ENCODE data around the gene RAB18.

RAB18 gene

GRCh38 chr10:27558612-27559020 is 54.5 kb downstream of the RAB18 start:
- ChIA-PET CTCF (interaction anchor here (0.6 to 3.3 kb wide), 11 partner anchors 8 to 835 kb away, joined by 3 to 13 read pairs (median 3); no protein-coding TSS in a partner anchor), POLR2A (interaction anchor here (1.5 kb wide), 1 partner anchor 55 kb away, joined by 3 read pairs; the partner anchor contains the start of gene RAB18)
- Histone ChIP-seq H3K4me3 (ENCODE audit: low read depth, low read length) (no peak overlapping the region), H3K4me1 (ENCODE audit: control insufficient read depth, insufficient read depth, low read length) (no peaks in the 10 kb centered on the region), H3K9me3 (ENCODE audit: control insufficient read depth, insufficient read depth, low read depth, low read length) (no peaks in the 10 kb centered on the region), H3K36me3 (ENCODE audit: control insufficient read depth in 2 of 2, insufficient read depth in 1 of 2, low read length in 2 of 2) (no peaks in the 10 kb centered on the region), H3K27ac (ENCODE audit: extremely low read depth, low read depth, low read length) (no peak overlapping the region)
- TF ChIP-seq ZFP3 (tag by site-specific recombination; IDR thresholded peaks at IDR 0.05; ENCODE audit: low read depth), result no peak
- no peak for TF ChIP-seq ZNF610 (tag by site-specific recombination; IDR thresholded peaks at IDR 0.05; ENCODE audit: borderline replicate concordance)
- TF ChIP-seq, protein P1, sequence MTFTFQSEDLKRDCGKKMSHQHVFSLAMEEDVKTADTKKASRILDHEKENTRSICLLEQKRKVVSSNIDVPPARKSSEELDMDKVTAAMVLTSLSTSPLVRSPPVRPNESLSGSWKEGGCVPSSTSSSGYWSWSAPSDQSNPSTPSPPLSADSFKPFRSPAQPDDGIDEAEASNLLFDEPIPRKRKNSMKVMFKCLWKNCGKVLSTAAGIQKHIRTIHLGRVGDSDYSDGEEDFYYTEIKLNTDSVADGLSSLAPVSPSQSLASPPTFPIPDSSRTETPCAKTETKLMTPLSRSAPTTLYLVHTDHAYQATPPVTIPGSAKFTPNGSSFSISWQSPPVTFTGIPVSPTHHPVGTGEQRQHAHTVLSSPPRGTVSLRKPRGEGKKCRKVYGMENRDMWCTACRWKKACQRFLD (tag by site-specific recombination; IDR thresholded peaks at IDR 0.05), result no peak
- TF ChIP-seq, protein P2, sequence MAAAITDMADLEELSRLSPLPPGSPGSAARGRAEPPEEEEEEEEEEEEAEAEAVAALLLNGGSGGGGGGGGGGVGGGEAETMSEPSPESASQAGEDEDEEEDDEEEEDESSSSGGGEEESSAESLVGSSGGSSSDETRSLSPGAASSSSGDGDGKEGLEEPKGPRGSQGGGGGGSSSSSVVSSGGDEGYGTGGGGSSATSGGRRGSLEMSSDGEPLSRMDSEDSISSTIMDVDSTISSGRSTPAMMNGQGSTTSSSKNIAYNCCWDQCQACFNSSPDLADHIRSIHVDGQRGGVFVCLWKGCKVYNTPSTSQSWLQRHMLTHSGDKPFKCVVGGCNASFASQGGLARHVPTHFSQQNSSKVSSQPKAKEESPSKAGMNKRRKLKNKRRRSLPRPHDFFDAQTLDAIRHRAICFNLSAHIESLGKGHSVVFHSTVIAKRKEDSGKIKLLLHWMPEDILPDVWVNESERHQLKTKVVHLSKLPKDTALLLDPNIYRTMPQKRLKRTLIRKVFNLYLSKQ (tag by site-specific recombination; IDR thresholded peaks at IDR 0.05; ENCODE audit: borderline replicate concordance), result no peak
- no peak for TF ChIP-seq ZNF292 (tag by site-specific recombination; IDR thresholded peaks at IDR 0.05; ENCODE audit: borderline replicate concordance, low read depth)
- TF ChIP-seq ZNF2 (tag by site-specific recombination; IDR thresholded peaks at IDR 0.05), result no peak
- TF ChIP-seq CTCF (tag by site-specific recombination; IDR thresholded peaks at IDR 0.05), result peak; percentile 57; the same call in 1 of the 2 replicates
- TF ChIP-seq ZNF658 (tag by site-specific recombination; IDR thresholded peaks at IDR 0.05), result no peak
- TF ChIP-seq PRDM1 (tag by site-specific recombination; IDR thresholded peaks at IDR 0.05), result peak; percentile 17; the same call in 1 of the 2 replicates
- peak; percentile 95 for TF ChIP-seq ZNF654 (tag by site-specific recombination; IDR thresholded peaks at IDR 0.05; ENCODE audit: low read depth)
- TF ChIP-seq, protein P3, sequence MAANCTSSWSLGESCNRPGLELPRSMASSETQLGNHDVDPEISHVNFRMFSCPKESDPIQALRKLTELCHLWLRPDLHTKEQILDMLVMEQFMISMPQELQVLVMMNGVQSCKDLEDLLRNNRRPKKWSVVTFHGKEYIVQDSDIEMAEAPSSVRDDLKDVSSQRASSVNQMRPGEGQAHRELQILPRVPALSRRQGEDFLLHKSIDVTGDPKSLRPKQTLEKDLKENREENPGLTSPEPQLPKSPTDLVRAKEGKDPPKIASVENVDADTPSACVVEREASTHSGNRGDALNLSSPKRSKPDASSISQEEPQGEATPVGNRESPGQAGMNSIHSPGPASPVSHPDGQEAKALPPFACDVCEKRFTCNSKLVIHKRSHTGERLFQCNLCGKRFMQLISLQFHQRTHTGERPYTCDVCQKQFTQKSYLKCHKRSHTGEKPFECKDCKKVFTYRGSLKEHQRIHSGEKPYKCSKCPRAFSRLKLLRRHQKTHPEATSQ (tag by site-specific recombination; IDR thresholded peaks at IDR 0.05), result no peak
- peak; percentile 51; the same call in 1 of the 2 replicates for TF ChIP-seq ZIC2 (tag by site-specific recombination; IDR thresholded peaks at IDR 0.05)
- TF ChIP-seq TCF7L2 (IDR thresholded peaks at IDR 0.05; ENCODE audit: borderline replicate concordance, low read depth, low read length), result peak; percentile 13; the same call in 1 of the 2 replicates
- TF ChIP-seq REST (tag by site-specific recombination; IDR thresholded peaks at IDR 0.05), result peak; percentile 74

- ChIA-PET POLR2A (no interaction called here), CTCF (no interaction called here)
These were observed 57.2 kb downstream of the RAB18 start for GRCh38 chr10:27561334-27561733.

More at GRCh38 chr10:27561334-27561733, 57.2 kb downstream of the RAB18 start:
- TF ChIP-seq ZNF433 (tag by site-specific recombination; IDR thresholded peaks at IDR 0.05; ENCODE audit: low read depth) (no peak), ZNF398 (tag by site-specific recombination; IDR thresholded peaks at IDR 0.05) (no peak)
- H3K4me3 ChIP-seq (ENCODE audit: low read depth, low read length), result no peak overlapping the region
- H3K4me1 ChIP-seq (ENCODE audit: control insufficient read depth, insufficient read depth, low read length), result no peaks in the 10 kb centered on the region
- H3K9me3 ChIP-seq (ENCODE audit: control insufficient read depth, insufficient read depth, low read depth, low read length), result no peaks in the 10 kb centered on the region
- H3K36me3 ChIP-seq (ENCODE audit: control insufficient read depth in 2 of 2, insufficient read depth in 1 of 2, low read length in 2 of 2), result no peaks in the 10 kb centered on the region
- no peak overlapping the region for H3K27ac ChIP-seq (ENCODE audit: extremely low read depth, low read depth, low read length)

Measured in HEK293 (cell line).